Lung (tissue), 12 donors: ENCODE results near the gene ZDHHC18. TPM values are rescaled to one million over a fixed set of nuclear protein-coding genes. Genes with fewer than 3 reads are reported as not detected.
A peak's percentile ranks its signal among the peaks of the same experiment; 100 is the strongest.

Source experiments
- ATAC-seq: fragments of 200-7000 bp; cut with Tn5 transposase; one replicate; pipeline ENCODE4 v1.9.1; 2020; ENCODE audit warnings: moderate number of reproducible peaks; ENCODE audit not compliant: insufficient read depth, low FRiP score
- DNase-seq, 3 donors: peaks; one replicate each; pipeline ENCODE4 v3.0.0-alpha.2; 2013 to 2017
- H3K27ac ChIP-seq, 2 donors: one replicate each; pipeline ENCODE4 v1.5.1; 2013; ENCODE audit warnings: mild to moderate bottlenecking in 2 of 2, moderate library complexity in 2 of 2, control low read depth in 1 of 2, inconsistent platforms in 1 of 2, low read depth in 1 of 2, low read length in 1 of 2
- H3K27me3 ChIP-seq, 3 donors: one replicate each; pipeline ENCODE4 v1.5.1; 2013; ENCODE audit warnings: low read length in 2 of 3; ENCODE audit not compliant: control insufficient read depth in 3 of 3, insufficient read depth in 3 of 3
- H3K36me3 ChIP-seq, 4 donors: one replicate each; pipeline ENCODE4 v1.5.1; 2013; ENCODE audit warnings: low read length in 4 of 4, mild to moderate bottlenecking in 1 of 4, moderate library complexity in 1 of 4; ENCODE audit not compliant: control insufficient read depth in 4 of 4, insufficient read depth in 4 of 4
- H3K4me1 ChIP-seq, 5 donors: one replicate each; pipeline ENCODE4 v1.5.1; 2013; ENCODE audit warnings: low read length in 5 of 5, mild to moderate bottlenecking in 2 of 5, moderate library complexity in 1 of 5; ENCODE audit not compliant: control insufficient read depth in 5 of 5, insufficient read depth in 5 of 5
- H3K4me3 ChIP-seq: one replicate; pipeline ENCODE4 v1.5.1; 2013; ENCODE audit warnings: mild to moderate bottlenecking, control low read depth, moderate library complexity
- H3K9ac ChIP-seq, 2 donors: one replicate each; pipeline ENCODE4 v1.5.1; 2013; ENCODE audit warnings: low read length in 2 of 2, control low read depth in 1 of 2; ENCODE audit not compliant: insufficient read depth in 1 of 2
- H3K9me3 ChIP-seq, 4 donors: one replicate each; pipeline ENCODE4 v1.5.1; 2013; ENCODE audit warnings: low read length in 3 of 4, mild to moderate bottlenecking in 1 of 4, moderate library complexity in 1 of 4; ENCODE audit not compliant: control insufficient read depth in 4 of 4, insufficient read depth in 3 of 4
- CTCF ChIP-seq: IDR thresholded peaks from 2 replicates; pipeline ENCODE4 v1.5.1; 2012; ENCODE audit warnings: mild to moderate bottlenecking; ENCODE audit errors: control extremely low read depth, extremely low read depth
- WGBS, 2 donors: extraction: QIAGEN DNeasy Blood & Tissue Kit; methylation state at CpG; one replicate each; pipeline ENCODE4 v1.1.7; 2013; 5-methylcytosine and 5-hydroxymethylcytosine counted together
- polyA plus RNA-seq, 2 donors: library from polyadenylated mRNA; stranded (reverse); fragments of 200-250 nt; gene quantifications; one replicate each; pipeline ENCODE4 v1.2.1, GENCODE V29; 2013
- total RNA-seq, 2 donors: library from RNA; depleted of rRNA in 1 of 2; stranded (reverse); fragments of >200 nt in 1 of 2; gene quantifications; one replicate each; pipeline ENCODE4 v1.2.1, GENCODE V29; 2014 to 2021
- donor health status: control.
- donor health status: control.
- donor health status: Bipolar disorder and iron deficiency.
- donor health status: healthy.
- donor health status: DM: yes; HTN: yes; CAD: no.

ZDHHC18 gene
- total and polyA plus RNA-seq, 4 donors = 11.6 to 39.1 (median 18.3) TPM

GRCh38 chr1:26827106-26827604 lies 667 bp downstream of the ZDHHC18 start:
- 2 to 8% methylated on average over 8 to 17 of the region's 17 CpGs for WGBS, 2 donors
- ATAC-seq (no peak), DNase-seq (no peak)

GRCh38 chr1:26827663-26828062 lies 1.2 kb downstream of the ZDHHC18 start:
- Histone ChIP-seq H3K4me1 (peaks cover 0 to 20% (median 13%) of the 10 kb centered on the region in 5 donors), H3K9me3 (no peaks in the 10 kb centered on the region), H3K9ac (peak overlapping the region; percentile 16 to 68), H3K36me3 (peaks cover 0 to 9% (median 7%) of the 10 kb centered on the region in 4 donors), H3K27ac (peak overlapping the region in 1 of 2 donors; percentile 7), H3K4me3 (peak overlapping the region; percentile 6), H3K27me3 (no peaks in the 10 kb centered on the region)
- ATAC-seq (no peak), DNase-seq (peak in 1 of 3 donors; percentile 27)
- WGBS, 2 donors = 42 to 56% methylated on average over 11 of the region's 11 CpGs
- no peak for TF ChIP-seq CTCF

More at GRCh38 chr1:26827106-26827604, 667 bp downstream of the ZDHHC18 start:
- Histone ChIP-seq H3K9ac (peak overlapping the region in 1 of 2 donors; percentile 68), H3K36me3 (peaks cover 0 to 8% (median 3%) of the 10 kb centered on the region in 4 donors), H3K4me3 (peak overlapping the region; percentile 75), H3K27me3 (no peaks in the 10 kb centered on the region), H3K27ac (peak overlapping the region; percentile 49 to 66), H3K9me3 (no peaks in the 10 kb centered on the region), H3K4me1 (peaks cover 0 to 20% (median 13%) of the 10 kb centered on the region in 5 donors)
- no peak for TF ChIP-seq CTCF

GRCh38 chr1:26828411-26828991 lies 2.0 kb downstream of the ZDHHC18 start:
- Histone ChIP-seq H3K4me3 (no peak overlapping the region), H3K4me1 (peaks cover 0 to 20% (median 13%) of the 10 kb centered on the region in 5 donors)
- ATAC-seq = no peak

More at GRCh38 chr1:26828411-26828991, 2.0 kb downstream of the ZDHHC18 start:
- peaks cover 0 to 14% (median 13%) of the 10 kb centered on the region in 4 donors for H3K36me3 ChIP-seq
- DNase-seq = peak in 1 of 3 donors; percentile 15
- H3K27ac ChIP-seq = peak overlapping the region in 1 of 2 donors; percentile 57
- H3K9me3 ChIP-seq = no peaks in the 10 kb centered on the region
- 49% methylated on average over 4 of the region's 4 CpGs for WGBS, 2 donors
- H3K9ac ChIP-seq = no peak overlapping the region
- no peak for TF ChIP-seq CTCF
- no peaks in the 10 kb centered on the region for H3K27me3 ChIP-seq
